Measurements from ENCODE around the gene EEA1.

GRCh38 chr12:92844151-92844763 lies 84.8 kb downstream of the EEA1 start:
- TF ChIP-seq CTCF (conservative IDR thresholded peaks at IDR 0.05; ENCODE audit: low read depth, low read length) = no peak
- no peak for TF ChIP-seq EZH2phosphoT487 (IDR thresholded peaks at IDR 0.05; ENCODE audit: borderline replicate concordance, low read length)

All from PC-3 (cell line).